KBM-7 (cell line): ENCODE data around the gene ABCG5.

ENCODE experiments used
- DNase-seq: peaks from one replicate; pipeline ENCODE4 v3.0.0-alpha.2; 2015
- in situ Hi-C: fragments of 300-500 bp; cut with MboI; formaldehyde crosslinking; loops from 2 replicates; pipeline ENCODE4 v1.14.3; 2020; ENCODE audit warnings: low sequenced_read_pairs, low pct_unique_long_range_greater_than_20kb, mixed read lengths

Gene ABCG5

GRCh38 chr2:43846140-43846793, 7.6 kb upstream of the ABCG5 start:
- in situ Hi-C loops, result no loop called here
- no peak for DNase-seq

- no peak for DNase-seq
- in situ Hi-C loops, result no loop called here
Measured at GRCh38 chr2:43845181-43845580, 6.5 kb upstream of the ABCG5 start.

GRCh38 chr2:43842866-43843226, 4.2 kb upstream of the ABCG5 start:
- in situ Hi-C loops, result no loop called here
- no peak for DNase-seq

GRCh38 chr2:43841949-43842865, 3.6 kb upstream of the ABCG5 start:
- no peak for DNase-seq
- in situ Hi-C loops, result no loop called here

- in situ Hi-C loops, result no loop called here
- DNase-seq, result no peak
Measured at GRCh38 chr2:43840965-43841364, 2.3 kb upstream of the ABCG5 start.

- DNase-seq, result no peak
- in situ Hi-C loops, result no loop called here
Measured at GRCh38 chr2:43839776-43840564, 1.3 kb upstream of the ABCG5 start.

- in situ Hi-C loops, result no loop called here
- DNase-seq, result no peak
Measured at GRCh38 chr2:43837831-43838559, 644 bp downstream of the ABCG5 start.

GRCh38 chr2:43837033-43837432, 1.6 kb downstream of the ABCG5 start:
- in situ Hi-C loops, result no loop called here
- no peak for DNase-seq

- DNase-seq, result no peak
- in situ Hi-C loops, result no loop called here
Measured at GRCh38 chr2:43832457-43832856, 6.2 kb downstream of the ABCG5 start.

- no peak for DNase-seq
- in situ Hi-C loops, result no loop called here
Measured at GRCh38 chr2:43831543-43832294, 6.9 kb downstream of the ABCG5 start.

GRCh38 chr2:43826305-43827250, 12.1 kb downstream of the ABCG5 start:
- in situ Hi-C loops, result no loop called here
- DNase-seq, result no peak

GRCh38 chr2:43825841-43826240, 12.8 kb downstream of the ABCG5 start:
- no peak for DNase-seq
- in situ Hi-C loops, result no loop called here

- no peak for DNase-seq
- in situ Hi-C loops, result no loop called here
Measured at GRCh38 chr2:43824951-43825493, 13.6 kb downstream of the ABCG5 start.

GRCh38 chr2:43824512-43824911, 14.1 kb downstream of the ABCG5 start:
- DNase-seq, result no peak
- in situ Hi-C loops, result no loop called here

- in situ Hi-C loops, result no loop called here
- no peak for DNase-seq
Measured at GRCh38 chr2:43823751-43824150, 14.9 kb downstream of the ABCG5 start.

- no peak for DNase-seq
- in situ Hi-C loops, result no loop called here
Measured at GRCh38 chr2:43822839-43823238, 15.8 kb downstream of the ABCG5 start.

- in situ Hi-C loops, result no loop called here
- no peak for DNase-seq
Measured at GRCh38 chr2:43819491-43820163, 19.0 kb downstream of the ABCG5 start.
